ENCODE data around the gene GRAP. TPM values are rescaled to one million over a fixed set of nuclear protein-coding genes. Genes with fewer than 3 reads are reported as not detected.
A peak's percentile ranks its signal among the peaks of the same experiment; 100 is the strongest.
"Not testable (repeated sequence)": the region's sequence is repeated elsewhere in the genome, so short reads cannot be mapped to it uniquely, and the experiment has no call there.

The GRAP gene
- total RNA-seq, 4 donors from 2014 or later: 2.1 to 4.1 (median 3.5) TPM

DNA sequence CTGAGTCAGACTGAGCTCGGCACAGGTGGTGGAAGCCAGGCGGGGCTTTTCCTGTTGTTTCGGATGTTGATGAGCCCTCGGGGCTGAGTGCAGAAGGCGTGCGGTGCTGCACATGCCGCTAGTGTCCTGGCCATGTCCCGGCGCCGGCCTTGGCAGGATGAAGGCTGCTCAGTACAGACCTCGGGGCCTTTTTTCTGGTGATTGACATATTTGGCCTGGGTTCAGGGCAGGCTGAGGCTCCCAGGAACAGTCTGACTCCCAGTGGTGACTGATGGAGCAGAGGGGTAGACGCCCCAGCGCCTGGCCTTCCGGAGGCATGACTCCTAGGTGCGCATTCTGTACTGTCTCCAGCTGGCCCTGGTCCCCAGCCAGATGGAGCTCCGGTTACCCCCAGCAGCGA, 8.8 kb downstream of the GRAP start:
- H3K27ac ChIP-seq (replicated peaks in 1 of 4); intact Hi-C loops (cut with DNase I); H3K36me3 ChIP-seq; DNase-seq (ENCODE audit: extremely low spot score); H3K4me1 ChIP-seq; H3K27me3 ChIP-seq; H3K4me3 ChIP-seq; H3K9me3 ChIP-seq: not testable (repeated sequence)
- no CpG with 5 or more reads among the region's 17 CpGs for WGBS

DNA sequence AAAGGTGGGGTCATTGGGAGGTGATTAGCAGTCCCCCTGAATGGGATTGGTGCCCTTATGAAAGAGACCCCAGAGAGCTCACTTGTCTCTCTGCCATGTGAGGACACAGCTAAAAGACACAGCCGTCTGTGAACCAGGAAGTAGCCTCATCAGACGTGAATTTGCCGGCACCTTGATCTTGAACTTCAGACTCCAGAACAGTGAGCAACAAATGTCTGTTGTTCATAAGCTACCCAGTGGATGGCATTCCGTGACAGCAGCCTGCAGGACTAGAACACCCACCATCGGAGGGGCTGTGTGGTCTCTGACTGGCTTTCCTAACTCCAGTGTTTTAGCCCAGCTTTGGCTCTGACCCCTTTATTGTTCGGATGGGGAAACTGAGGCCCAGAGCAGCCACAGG, 9.2 kb downstream of the GRAP start:
- H3K4me3 ChIP-seq; DNase-seq (ENCODE audit: extremely low spot score); H3K4me1 ChIP-seq; H3K27me3 ChIP-seq; H3K36me3 ChIP-seq; intact Hi-C loops (cut with DNase I); H3K9me3 ChIP-seq; H3K27ac ChIP-seq (replicated peaks in 1 of 4): not testable (repeated sequence)
- WGBS: no CpG with 5 or more reads among the region's 6 CpGs

DNA sequence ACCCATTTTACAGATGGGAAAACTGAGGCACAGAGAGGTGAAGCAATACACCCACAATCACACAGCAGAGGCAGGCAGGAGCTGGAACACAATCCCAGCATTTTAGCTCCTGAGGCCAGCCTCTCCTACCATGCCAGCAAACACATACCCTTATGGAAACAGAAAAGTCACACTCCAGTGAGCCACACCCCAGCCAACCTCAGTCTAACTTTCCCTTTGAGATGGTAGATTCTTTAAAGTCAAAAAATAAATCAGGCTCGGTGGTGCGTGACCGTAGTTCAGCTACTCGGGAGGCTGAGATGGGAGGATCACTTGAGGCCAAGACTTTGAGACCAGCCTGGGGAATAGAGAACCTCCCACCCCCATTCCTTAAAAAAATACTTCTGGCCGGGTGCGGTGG, 10.6 kb downstream of the GRAP start:
- H3K4me1 ChIP-seq; intact Hi-C loops (cut with DNase I); H3K27me3 ChIP-seq; DNase-seq (ENCODE audit: extremely low spot score); H3K27ac ChIP-seq (replicated peaks in 1 of 4); H3K36me3 ChIP-seq; H3K9me3 ChIP-seq; H3K4me3 ChIP-seq: not testable (repeated sequence)
- no CpG with 5 or more reads among the region's 6 CpGs for WGBS

DNA sequence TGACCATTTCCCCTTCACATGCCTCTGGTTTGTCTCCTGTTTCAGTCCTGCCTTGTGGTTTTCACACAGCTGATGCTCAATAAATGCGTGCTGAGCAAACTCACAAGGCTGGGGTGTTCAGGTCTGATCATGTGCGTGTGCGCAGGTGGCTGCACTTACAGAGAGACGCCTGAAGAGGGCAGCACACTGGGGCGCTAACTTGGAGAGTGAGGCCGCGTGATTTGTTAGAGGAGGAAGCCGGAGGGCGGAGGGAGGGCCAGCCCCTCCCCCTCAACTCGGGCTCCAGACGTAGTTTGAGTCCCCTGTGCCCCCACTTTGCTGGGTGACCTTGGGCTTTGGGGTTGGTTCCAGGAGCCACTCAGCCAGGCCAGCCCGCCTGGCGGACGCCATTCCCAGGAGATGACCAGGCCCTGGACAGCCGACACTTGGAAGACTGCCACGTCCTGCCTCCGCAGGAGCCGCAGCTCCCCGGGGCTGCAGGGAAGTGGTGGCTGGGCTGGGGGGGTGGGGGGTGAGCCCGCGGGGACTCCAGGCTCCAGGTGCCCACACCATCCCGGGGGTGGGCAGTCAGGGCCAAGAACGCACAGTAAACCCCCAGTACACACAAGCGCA, 14.3 kb downstream of the GRAP start:
- no CpG with 5 or more reads among the region's 24 CpGs for WGBS

DNA sequence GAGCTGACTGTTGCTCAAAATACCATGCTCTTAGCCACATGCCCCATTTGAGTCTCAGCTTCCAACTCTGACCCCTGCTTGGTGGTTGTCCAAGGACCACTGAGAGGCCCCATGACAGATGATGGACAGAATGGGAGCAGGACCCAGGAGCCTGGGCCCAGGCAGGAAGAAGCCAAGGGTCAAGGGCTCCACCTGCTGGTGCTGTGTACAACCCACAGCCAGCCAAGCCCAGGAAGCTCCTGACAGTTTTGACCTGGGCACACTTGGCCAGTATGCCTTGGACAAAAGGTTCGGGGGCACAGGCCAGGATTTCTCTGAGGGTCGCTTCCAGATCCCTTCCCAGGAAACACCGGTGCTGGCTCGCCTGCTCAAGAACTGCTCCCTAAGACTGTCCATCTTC, 15.0 kb downstream of the GRAP start:
- no CpG with 5 or more reads among the region's 4 CpGs for WGBS
- DNase-seq (ENCODE audit: extremely low spot score); H3K27me3 ChIP-seq; H3K9me3 ChIP-seq; H3K4me3 ChIP-seq; intact Hi-C loops (cut with DNase I); H3K4me1 ChIP-seq; H3K36me3 ChIP-seq: not testable (repeated sequence)
- TF ChIP-seq CTCF (IDR thresholded peaks at IDR 0.05): peak in 2 of 3 experiments; percentile 41 to 42
- H3K27ac ChIP-seq (replicated peaks in 1 of 4): peak overlapping the region in 2 of 4 donors; percentile 36 to 55

More for the DNA sequence above, 14.3 kb downstream of the GRAP start:
- H3K36me3 ChIP-seq; DNase-seq (ENCODE audit: extremely low spot score); H3K4me1 ChIP-seq; H3K27me3 ChIP-seq; H3K9me3 ChIP-seq; intact Hi-C loops (cut with DNase I): not testable (repeated sequence)
- Histone ChIP-seq H3K27ac (replicated peaks in 1 of 4) (peak overlapping the region in 1 of 4 donors; percentile 55), H3K4me3 (peak overlapping the region in 1 of 4 donors; percentile 19)

GRCh38 chr17:19030771-19031449, 15.8 kb downstream of the GRAP start:
- H3K36me3 ChIP-seq; H3K27me3 ChIP-seq; DNase-seq (ENCODE audit: extremely low spot score); H3K4me1 ChIP-seq; intact Hi-C loops (cut with DNase I); H3K4me3 ChIP-seq; H3K27ac ChIP-seq (replicated peaks in 1 of 4); H3K9me3 ChIP-seq: not testable (repeated sequence)
- WGBS: no CpG with 5 or more reads among the region's 5 CpGs

- H3K36me3 ChIP-seq; H3K4me1 ChIP-seq; H3K4me3 ChIP-seq; H3K27ac ChIP-seq (replicated peaks in 1 of 4); intact Hi-C loops (cut with DNase I); DNase-seq (ENCODE audit: extremely low spot score); H3K9me3 ChIP-seq; H3K27me3 ChIP-seq: not testable (repeated sequence)
- no CpG with 5 or more reads among the region's 5 CpGs for WGBS
These were observed 17.0 kb downstream of the GRAP start for GRCh38 chr17:19029740-19030139.

DNA sequence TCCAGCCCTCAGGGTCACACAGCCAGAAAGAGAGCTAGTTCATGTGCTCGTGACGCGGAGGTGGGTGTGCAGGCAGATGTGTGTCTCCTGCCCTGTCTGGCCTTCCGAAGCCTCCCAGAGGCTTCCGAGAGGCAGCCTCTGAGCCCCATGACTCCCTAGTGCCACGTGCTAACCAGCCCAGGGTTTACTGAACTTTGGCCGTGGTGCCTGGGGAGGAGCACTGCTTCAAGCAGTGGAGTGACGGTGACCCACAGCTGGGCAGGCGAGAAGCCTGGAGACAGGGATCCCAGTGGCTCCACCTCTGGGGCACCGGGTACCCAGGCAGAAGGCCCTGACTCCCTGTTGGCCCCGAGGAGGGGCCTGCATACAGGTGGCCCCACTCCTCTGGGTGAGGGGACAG, 18.1 kb downstream of the GRAP start:
- intact Hi-C loops (cut with DNase I); H3K36me3 ChIP-seq; H3K27me3 ChIP-seq; H3K4me1 ChIP-seq; H3K27ac ChIP-seq (replicated peaks in 1 of 4); DNase-seq (ENCODE audit: extremely low spot score); H3K9me3 ChIP-seq; H3K4me3 ChIP-seq: not testable (repeated sequence)
- no CpG with 5 or more reads among the region's 11 CpGs for WGBS

All from esophagus muscularis mucosa (tissue), 4 donors.